Liver (tissue), 9 donors: ENCODE data around the gene RAPSN. TPM values are rescaled to one million over a fixed set of nuclear protein-coding genes. Genes with fewer than 3 reads are reported as not detected.
A peak's percentile ranks its signal among the peaks of the same experiment; 100 is the strongest.

ENCODE experiments used
- DNase-seq: peaks from one replicate; pipeline ENCODE4 v3.0.0-alpha.2; 2017; ENCODE audit warnings: low spot score
- H3K27ac ChIP-seq, 2 donors: one replicate each; pipeline ENCODE4 v1.7.0; 2013; ENCODE audit warnings: inconsistent platforms in 2 of 2, low read length in 2 of 2, control low read depth in 1 of 2, low read depth in 1 of 2, mild to moderate bottlenecking in 1 of 2
- H3K27me3 ChIP-seq, 4 donors: one replicate each; pipeline versions ENCODE4 v1.6.1 to v1.7.0; 2013; ENCODE audit warnings: low read length in 3 of 4, inconsistent platforms in 1 of 4, mild to moderate bottlenecking in 1 of 4, moderate library complexity in 1 of 4; ENCODE audit not compliant: control insufficient read depth in 4 of 4, insufficient read depth in 4 of 4
- H3K36me3 ChIP-seq, 4 donors: one replicate each; pipeline versions ENCODE4 v1.6.1 to v1.7.0; 2013; ENCODE audit warnings: low read length in 3 of 4, mild to moderate bottlenecking in 3 of 4, low read depth in 1 of 4, moderate library complexity in 1 of 4; ENCODE audit not compliant: control insufficient read depth in 4 of 4, insufficient read depth in 3 of 4
- H3K4me1 ChIP-seq, 4 donors: one replicate each; pipeline versions ENCODE4 v1.6.1 to v1.7.0; 2013; ENCODE audit warnings: low read length in 3 of 4, mild to moderate bottlenecking in 3 of 4, moderate library complexity in 1 of 4; ENCODE audit not compliant: control insufficient read depth in 4 of 4, insufficient read depth in 4 of 4
- H3K4me3 ChIP-seq, 3 donors: one replicate each; pipeline versions ENCODE4 v1.6.1 to v1.7.0; 2013; ENCODE audit warnings: low read length in 3 of 3, control low read depth in 1 of 3, low read depth in 1 of 3, mild to moderate bottlenecking in 1 of 3
- H3K9ac ChIP-seq, 2 donors: one replicate each; pipeline ENCODE4 v1.7.0; 2013; ENCODE audit warnings: low read length in 2 of 2, mild to moderate bottlenecking in 2 of 2, moderate library complexity in 2 of 2, control low read depth in 1 of 2, low read depth in 1 of 2
- H3K9me3 ChIP-seq, 4 donors: one replicate each; pipeline versions ENCODE4 v1.6.1 to v1.7.0; 2013; ENCODE audit warnings: low read length in 3 of 4; ENCODE audit not compliant: control insufficient read depth in 4 of 4
- ATF3 ChIP-seq: IDR thresholded peaks from 2 replicates; pipeline ENCODE4 v1.6.1; 2016; ENCODE audit warnings: antibody characterized with exemption
- CTCF ChIP-seq: fragments of 150-350 bp; IDR thresholded peaks from 2 replicates; pipeline ENCODE4 v1.5.1; 2017; ENCODE audit warnings: improper control_type of control experiment, low read depth, low read length; ENCODE audit not compliant: missing input control
- EGR1 ChIP-seq, 2 donors: IDR thresholded peaks; 2 replicates each; pipeline ENCODE4 v1.6.1; 2016 to 2018; ENCODE audit warnings: antibody characterized with exemption in 2 of 2, low read depth in 2 of 2
- FOXA1 ChIP-seq: IDR thresholded peaks from 2 replicates; pipeline ENCODE4 v1.6.1; 2016; ENCODE audit warnings: antibody characterized with exemption
- FOXA2 ChIP-seq: IDR thresholded peaks from 2 replicates; pipeline ENCODE4 v1.6.1; 2016; ENCODE audit warnings: antibody characterized with exemption
- GABPA ChIP-seq, 2 donors: IDR thresholded peaks in 1 of 2; conservative IDR thresholded peaks in 1 of 2; 2 replicates each; pipeline ENCODE4 v1.6.1; 2016; ENCODE audit warnings: antibody characterized with exemption in 2 of 2, mild to moderate bottlenecking in 1 of 2, moderate library complexity in 1 of 2
- HNF4A ChIP-seq, 2 donors: conservative IDR thresholded peaks; 2 replicates each; pipeline ENCODE4 v1.6.1; 2016; ENCODE audit warnings: antibody characterized with exemption in 2 of 2, mild to moderate bottlenecking in 2 of 2
- HNF4G ChIP-seq: IDR thresholded peaks from 2 replicates; pipeline ENCODE4 v1.6.1; 2016; ENCODE audit warnings: antibody characterized with exemption
- JUND ChIP-seq, 2 donors: IDR thresholded peaks; 2 replicates each; pipeline ENCODE4 v1.6.1; 2016; ENCODE audit warnings: antibody characterized with exemption in 2 of 2
- NR2F2 ChIP-seq: IDR thresholded peaks from 2 replicates; pipeline ENCODE4 v1.6.1; 2016; ENCODE audit warnings: antibody characterized with exemption
- RAD21 ChIP-seq, 2 donors: IDR thresholded peaks; 2 replicates each; pipeline ENCODE4 v1.6.1; 2016; ENCODE audit warnings: antibody characterized with exemption in 2 of 2, mild to moderate bottlenecking in 2 of 2
- REST ChIP-seq: IDR thresholded peaks from 2 replicates; pipeline ENCODE4 v1.6.1; 2016; ENCODE audit warnings: antibody characterized with exemption, mild to moderate bottlenecking
- RXRA ChIP-seq, 2 donors: IDR thresholded peaks; 2 replicates each; pipeline ENCODE4 v1.6.1; 2017 to 2018; ENCODE audit warnings: antibody characterized with exemption in 2 of 2, mild to moderate bottlenecking in 1 of 2
- SP1 ChIP-seq: IDR thresholded peaks from 2 replicates; pipeline ENCODE4 v1.6.1; 2018; ENCODE audit warnings: antibody characterized with exemption, mild to moderate bottlenecking
- TAF1 ChIP-seq: conservative IDR thresholded peaks from 2 replicates; pipeline ENCODE4 v1.6.1; 2016; ENCODE audit warnings: antibody characterized with exemption, mild to moderate bottlenecking
- YY1 ChIP-seq: IDR thresholded peaks from 2 replicates; pipeline ENCODE4 v1.6.1; 2016; ENCODE audit warnings: antibody characterized with exemption, mild to moderate bottlenecking
- ZBTB33 ChIP-seq: IDR thresholded peaks from 2 replicates; pipeline ENCODE4 v1.6.1; 2016; ENCODE audit warnings: antibody characterized with exemption
- WGBS: extraction: QIAGEN DNeasy Blood & Tissue Kit; methylation state at CpG from one replicate; pipeline ENCODE4 v1.1.7; 2013; 5-methylcytosine and 5-hydroxymethylcytosine counted together
- polyA plus RNA-seq, 2 donors: library from polyadenylated mRNA; stranded (reverse) in 1 of 2; unstranded in 1 of 2; fragments of 200-250 nt in 1 of 2; fragments of >200 nt in 1 of 2; fragmentation: Nextera tagmentation in 1 of 2; extraction: Ambion mirVana in 1 of 2; gene quantifications; one replicate each; pipeline versions ENCODE4 v1.2.1 to v1.2.3, GENCODE V29; 2013 to 2015
- total RNA-seq, 2 donors: library from RNA; depleted of rRNA; stranded (reverse); fragments of >200 nt; gene quantifications; one replicate each; pipeline ENCODE4 v1.2.3, GENCODE V29; 2014
- donor health status: healthy.
- donor health status: healthy.
- donor health status: healthy.
- donor health status: healthy.
- donor health status: healthy.

The RAPSN gene
- total and polyA plus RNA-seq, 4 donors, result 0.12 to 0.59 (median 0.28) TPM; not detected in 1

GRCh38 chr11:47430524-47430923, 18.4 kb downstream of the RAPSN start:
- TF ChIP-seq HNF4A (conservative IDR thresholded peaks at IDR 0.05), result peak in 1 of 2 donors; percentile 62
- no peak for TF ChIP-seq ZBTB33
- TF ChIP-seq GABPA (IDR thresholded peaks at IDR 0.05 in 1 of 2, conservative IDR thresholded peaks at IDR 0.05 in 1 of 2), result no peak
- no peak for TF ChIP-seq FOXA2
- no peak for TF ChIP-seq YY1
- TF ChIP-seq REST, result no peak
- TF ChIP-seq TAF1, result no peak
- TF ChIP-seq SP1, result peak; percentile 55
- no peak for TF ChIP-seq NR2F2
- no peak for TF ChIP-seq JUND (IDR thresholded peaks at IDR 0.05)
- peak in 1 of 2 donors; percentile 26 for TF ChIP-seq RAD21 (IDR thresholded peaks at IDR 0.05)
- no peaks in the 10 kb centered on the region for H3K9me3 ChIP-seq
- H3K27me3 ChIP-seq, result no peaks in the 10 kb centered on the region
- no peak for DNase-seq
- H3K4me3 ChIP-seq, result no peak overlapping the region
- H3K4me1 ChIP-seq, result peaks cover 2 to 40% (median 23%) of the 10 kb centered on the region in 4 donors
- H3K27ac ChIP-seq, result peak overlapping the region; percentile 79 to 94
- 70% methylated on average over 5 of the region's 5 CpGs for WGBS
- H3K9ac ChIP-seq, result no peak overlapping the region
- no peaks in the 10 kb centered on the region for H3K36me3 ChIP-seq

- Histone ChIP-seq H3K36me3 (peaks cover 5 to 25% (median 18%) of the 10 kb centered on the region in 4 donors), H3K9ac (peak within 1 kb of the TSS; percentile 85 to 100), H3K27me3 (no peaks in the 10 kb centered on the region), H3K27ac (peak within 1 kb of the TSS; percentile 83 to 94), H3K4me3 (peak within 1 kb of the TSS; percentile 93 to 100 (median 97)), H3K4me1 (peaks cover 4 to 27% (median 21%) of the 10 kb centered on the region in 4 donors), H3K9me3 (no peaks in the 10 kb centered on the region)
- DNase-seq, result peak; percentile 99
- WGBS, result under 1% methylated on average over 62 of the region's 62 CpGs
- TF ChIP-seq FOXA1 (no peak), HNF4A (conservative IDR thresholded peaks at IDR 0.05) (peak in 1 of 2 donors; percentile 54), ATF3 (no peak), EGR1 (IDR thresholded peaks at IDR 0.05; ENCODE audit: low read depth in 2 of 2) (peak; percentile 30 to 47), ZBTB33 (peak; percentile 76), YY1 (peak; percentile 98), RXRA (IDR thresholded peaks at IDR 0.05) (peak in 1 of 2 donors; percentile 18), HNF4G (no peak), RAD21 (IDR thresholded peaks at IDR 0.05) (peak in 1 of 2 donors; percentile 31), FOXA2 (peak; percentile 5), NR2F2 (peak; percentile 18), TAF1 (peak; percentile 57), CTCF (no peak)
Measured at GRCh38 chr11:47426062-47426956, 22.6 kb downstream of the RAPSN start, which contains the start of gene PSMC3. Gene PSMC3 (minus strand): TSS chr11:47426439. CDS start chr11:47426279, 160 bp downstream.
